Lung (tissue), 12 donors: ENCODE measurements around the gene ZNF711. TPM values are rescaled to one million over a fixed set of nuclear protein-coding genes. Genes with fewer than 3 reads are reported as not detected.
"Not testable (repeated sequence)": the region's sequence is repeated elsewhere in the genome, so short reads cannot be mapped to it uniquely, and the experiment has no call there.

Experiments
- ATAC-seq: fragments of 200-7000 bp; cut with Tn5 transposase; one replicate; pipeline ENCODE4 v1.9.1; 2020; ENCODE audit warnings: moderate number of reproducible peaks; ENCODE audit not compliant: insufficient read depth, low FRiP score
- DNase-seq, 3 donors: peaks; one replicate each; pipeline ENCODE4 v3.0.0-alpha.2; 2013 to 2017
- H3K27ac ChIP-seq, 2 donors: one replicate each; pipeline ENCODE4 v1.5.1; 2013; ENCODE audit warnings: mild to moderate bottlenecking in 2 of 2, moderate library complexity in 2 of 2, control low read depth in 1 of 2, inconsistent platforms in 1 of 2, low read depth in 1 of 2, low read length in 1 of 2
- H3K27me3 ChIP-seq, 3 donors: one replicate each; pipeline ENCODE4 v1.5.1; 2013; ENCODE audit warnings: low read length in 2 of 3; ENCODE audit not compliant: control insufficient read depth in 3 of 3, insufficient read depth in 3 of 3
- H3K36me3 ChIP-seq, 4 donors: one replicate each; pipeline ENCODE4 v1.5.1; 2013; ENCODE audit warnings: low read length in 4 of 4, mild to moderate bottlenecking in 1 of 4, moderate library complexity in 1 of 4; ENCODE audit not compliant: control insufficient read depth in 4 of 4, insufficient read depth in 4 of 4
- H3K4me1 ChIP-seq, 5 donors: one replicate each; pipeline ENCODE4 v1.5.1; 2013; ENCODE audit warnings: low read length in 5 of 5, mild to moderate bottlenecking in 2 of 5, moderate library complexity in 1 of 5; ENCODE audit not compliant: control insufficient read depth in 5 of 5, insufficient read depth in 5 of 5
- H3K4me3 ChIP-seq: one replicate; pipeline ENCODE4 v1.5.1; 2013; ENCODE audit warnings: mild to moderate bottlenecking, control low read depth, moderate library complexity
- H3K9ac ChIP-seq, 2 donors: one replicate each; pipeline ENCODE4 v1.5.1; 2013; ENCODE audit warnings: low read length in 2 of 2, control low read depth in 1 of 2; ENCODE audit not compliant: insufficient read depth in 1 of 2
- H3K9me3 ChIP-seq, 4 donors: one replicate each; pipeline ENCODE4 v1.5.1; 2013; ENCODE audit warnings: low read length in 3 of 4, mild to moderate bottlenecking in 1 of 4, moderate library complexity in 1 of 4; ENCODE audit not compliant: control insufficient read depth in 4 of 4, insufficient read depth in 3 of 4
- WGBS, 2 donors: extraction: QIAGEN DNeasy Blood & Tissue Kit; methylation state at CpG; one replicate each; pipeline ENCODE4 v1.1.7; 2013; 5-methylcytosine and 5-hydroxymethylcytosine counted together
- polyA plus RNA-seq, 2 donors: library from polyadenylated mRNA; stranded (reverse); fragments of 200-250 nt; gene quantifications; one replicate each; pipeline ENCODE4 v1.2.1, GENCODE V29; 2013
- total RNA-seq, 2 donors: library from RNA; depleted of rRNA in 1 of 2; stranded (reverse); fragments of >200 nt in 1 of 2; gene quantifications; one replicate each; pipeline ENCODE4 v1.2.1, GENCODE V29; 2014 to 2021
- TF ChIP-seq, protein P1 (sequence below): IDR thresholded peaks from 2 replicates; pipeline ENCODE4 v1.5.1; 2012; ENCODE audit warnings: mild to moderate bottlenecking; ENCODE audit errors: control extremely low read depth, extremely low read depth
- donor health status: control.
- donor health status: control.
- donor health status: Bipolar disorder and iron deficiency.
- donor health status: healthy.
- donor health status: DM: yes; HTN: yes; CAD: no.

ZNF711 gene
- total and polyA plus RNA-seq, 4 donors = 0.58 to 31.5 (median 1.2) TPM

DNA sequence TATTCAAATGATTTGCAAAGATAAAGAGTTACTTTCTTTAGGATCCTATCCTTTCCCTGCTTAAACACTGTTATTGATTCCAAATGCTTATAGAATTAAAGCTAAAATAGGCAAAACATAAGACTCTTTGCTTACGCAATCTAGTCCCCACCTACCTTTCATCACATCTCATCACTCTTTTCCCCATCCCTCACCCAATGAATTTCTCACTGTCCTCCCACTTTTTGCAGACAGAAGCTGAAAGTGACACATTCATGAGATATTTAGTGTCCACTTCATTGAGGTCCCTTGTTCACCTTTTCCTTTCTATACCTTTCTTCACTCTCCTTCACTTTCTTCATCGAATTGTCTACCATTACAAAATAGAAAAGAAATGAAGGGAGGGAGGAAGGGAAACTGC, 636 bp upstream of the ZNF711 start:
- WGBS, 2 donors = 24 to 55% methylated on average over 2 of the region's 2 CpGs
- ATAC-seq (no peak), DNase-seq (peak in 1 of 3 donors; percentile 14)
- Histone ChIP-seq H3K4me1 (no peaks in the 10 kb centered on the region), H3K9ac (peak overlapping the region in 1 of 2 donors; percentile 80), H3K36me3 (no peaks in the 10 kb centered on the region), H3K27me3 (no peaks in the 10 kb centered on the region), H3K4me3 (no peak overlapping the region), H3K9me3 (peaks cover 0 to 6% (median 0%) of the 10 kb centered on the region in 4 donors), H3K27ac (no peak overlapping the region)
- TF ChIP-seq, protein P1, sequence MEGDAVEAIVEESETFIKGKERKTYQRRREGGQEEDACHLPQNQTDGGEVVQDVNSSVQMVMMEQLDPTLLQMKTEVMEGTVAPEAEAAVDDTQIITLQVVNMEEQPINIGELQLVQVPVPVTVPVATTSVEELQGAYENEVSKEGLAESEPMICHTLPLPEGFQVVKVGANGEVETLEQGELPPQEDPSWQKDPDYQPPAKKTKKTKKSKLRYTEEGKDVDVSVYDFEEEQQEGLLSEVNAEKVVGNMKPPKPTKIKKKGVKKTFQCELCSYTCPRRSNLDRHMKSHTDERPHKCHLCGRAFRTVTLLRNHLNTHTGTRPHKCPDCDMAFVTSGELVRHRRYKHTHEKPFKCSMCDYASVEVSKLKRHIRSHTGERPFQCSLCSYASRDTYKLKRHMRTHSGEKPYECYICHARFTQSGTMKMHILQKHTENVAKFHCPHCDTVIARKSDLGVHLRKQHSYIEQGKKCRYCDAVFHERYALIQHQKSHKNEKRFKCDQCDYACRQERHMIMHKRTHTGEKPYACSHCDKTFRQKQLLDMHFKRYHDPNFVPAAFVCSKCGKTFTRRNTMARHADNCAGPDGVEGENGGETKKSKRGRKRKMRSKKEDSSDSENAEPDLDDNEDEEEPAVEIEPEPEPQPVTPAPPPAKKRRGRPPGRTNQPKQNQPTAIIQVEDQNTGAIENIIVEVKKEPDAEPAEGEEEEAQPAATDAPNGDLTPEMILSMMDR = no peak

DNA sequence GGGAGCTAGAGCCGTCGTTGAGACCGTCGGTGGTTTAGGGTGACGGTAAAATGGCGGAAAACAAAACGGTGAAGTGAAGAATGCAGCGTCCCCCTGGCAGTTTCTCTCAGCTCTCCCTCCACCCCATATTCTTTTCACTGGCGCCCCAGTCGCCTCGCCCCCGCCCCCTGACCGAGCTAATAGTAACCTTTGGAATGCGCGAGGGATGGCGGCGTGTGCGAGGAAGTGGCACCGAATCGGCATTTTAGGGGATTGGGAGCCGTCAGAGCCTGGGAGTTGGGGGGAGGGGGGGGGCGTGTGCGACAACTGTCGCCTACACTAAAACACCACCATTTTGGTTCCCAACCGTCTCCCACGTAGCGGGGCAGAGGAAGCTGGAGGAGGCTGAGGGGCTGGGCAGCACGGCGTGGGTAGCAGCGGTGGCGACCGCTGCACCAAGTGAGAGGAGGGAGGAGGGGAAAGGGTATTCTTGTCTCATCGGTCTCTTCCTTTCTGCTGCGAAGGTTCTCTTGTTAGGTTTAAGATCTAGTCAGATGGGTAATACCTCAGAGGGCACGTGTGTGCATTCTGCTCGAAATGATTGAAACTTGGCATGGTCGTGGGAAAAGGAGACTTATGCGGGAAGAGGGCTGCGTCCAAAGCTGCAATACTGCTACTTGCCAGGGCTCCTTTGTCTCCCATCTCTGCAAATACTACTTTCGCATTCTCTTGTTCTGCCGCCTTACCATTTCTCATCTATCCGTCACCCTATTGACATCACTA, 840 bp downstream of the ZNF711 start:
- WGBS, 2 donors = 1 to 28% methylated on average over 34 to 42 of the region's 42 CpGs
- no peaks in the 10 kb centered on the region for H3K4me1 ChIP-seq
- no peaks in the 10 kb centered on the region for H3K27me3 ChIP-seq
- DNase-seq (peak; percentile 56 to 78 (median 60)), ATAC-seq (no peak)
- no peaks in the 10 kb centered on the region for H3K36me3 ChIP-seq
- peak overlapping the region in 1 of 2 donors; percentile 42 for H3K27ac ChIP-seq
- peaks cover 0 to 6% (median 0%) of the 10 kb centered on the region in 4 donors for H3K9me3 ChIP-seq
- H3K9ac ChIP-seq = peak overlapping the region; percentile 92 to 96
- TF ChIP-seq, protein P1 = no peak
- H3K4me3 ChIP-seq = peak overlapping the region; percentile 40

DNA sequence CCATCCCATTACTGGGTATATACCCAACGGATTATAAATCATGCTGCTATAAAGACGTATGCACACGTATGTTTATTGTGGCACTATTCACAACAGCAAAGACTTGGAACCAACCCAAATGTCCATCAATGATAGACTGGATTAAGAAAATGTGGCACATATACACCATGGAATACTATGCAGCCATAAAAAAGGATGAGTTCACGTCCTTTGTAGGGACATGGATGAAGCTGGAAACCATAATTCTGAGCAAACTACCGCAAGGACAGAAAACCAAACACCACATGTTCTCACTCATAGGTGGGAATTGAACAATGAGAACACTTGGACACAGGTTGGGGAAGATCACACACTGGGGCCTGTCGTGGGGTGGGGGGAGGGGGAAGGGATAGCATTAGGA, 41.5 kb downstream of the ZNF711 start:
- H3K9me3 ChIP-seq, H3K27me3 ChIP-seq, H3K4me1 ChIP-seq, H3K27ac ChIP-seq, DNase-seq, H3K4me3 ChIP-seq, H3K9ac ChIP-seq, ATAC-seq, H3K36me3 ChIP-seq: not testable (repeated sequence)
- 69 to 85% methylated on average over 6 of the region's 6 CpGs for WGBS, 2 donors

DNA sequence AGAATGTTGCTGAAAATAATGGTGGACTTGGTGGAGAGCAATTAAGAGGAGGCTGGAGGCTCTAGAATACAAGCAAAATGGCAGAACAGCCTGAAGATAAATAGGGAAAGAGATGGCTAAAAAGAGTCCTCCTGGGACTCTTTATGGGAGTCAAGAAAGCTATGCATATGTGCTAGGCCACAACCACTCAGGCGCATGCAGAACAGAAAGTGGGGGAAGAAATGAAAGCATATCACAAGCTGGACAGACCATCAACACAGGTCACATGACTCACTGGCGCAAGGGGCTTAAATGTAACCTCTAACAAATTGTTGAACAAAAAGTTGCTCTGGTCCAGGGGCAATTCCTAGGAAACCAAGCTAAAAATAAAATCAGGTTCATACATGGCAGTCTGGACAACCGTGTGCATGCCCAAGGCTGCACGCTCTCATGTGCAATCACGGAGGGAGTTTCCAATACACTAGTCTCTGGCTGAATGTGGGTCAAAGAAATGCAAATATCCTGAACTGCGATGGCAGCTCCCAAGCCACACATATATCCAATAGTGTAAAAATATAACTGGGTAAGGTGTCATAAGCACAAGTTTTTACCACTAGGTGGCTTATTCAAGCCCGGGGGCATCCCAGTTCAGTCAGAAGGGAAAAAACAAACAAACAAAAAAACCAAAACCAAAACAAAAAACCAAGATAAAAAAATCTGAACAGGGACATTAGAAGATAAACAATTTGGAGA, 45.4 kb downstream of the ZNF711 start:
- 77 to 94% methylated on average over 7 of the region's 7 CpGs for WGBS, 2 donors
- no peak overlapping the region for H3K9ac ChIP-seq
- TF ChIP-seq, protein P1 = no peak
- H3K36me3 ChIP-seq = no peaks in the 10 kb centered on the region
- H3K9me3 ChIP-seq = no peaks in the 10 kb centered on the region
- no peak for DNase-seq
- no peak overlapping the region for H3K27ac ChIP-seq
- H3K4me1 ChIP-seq = no peaks in the 10 kb centered on the region
- H3K27me3 ChIP-seq = no peaks in the 10 kb centered on the region
- ATAC-seq = no peak
- H3K4me3 ChIP-seq = no peak overlapping the region
